NCI-H1930 (cell line): ENCODE data around the gene THADA.
A peak's percentile ranks its signal among the peaks of the same experiment; 100 is the strongest.
"Not testable (repeated sequence)": the region's sequence is repeated elsewhere in the genome, so short reads cannot be mapped to it uniquely, and the experiment has no call there.

ENCODE experiments used
- DNase-seq, 2 experiments: peaks; one replicate each; lab custom pipeline; 2025; lab: John Stamatoyannopoulos, UW

Gene THADA

DNA sequence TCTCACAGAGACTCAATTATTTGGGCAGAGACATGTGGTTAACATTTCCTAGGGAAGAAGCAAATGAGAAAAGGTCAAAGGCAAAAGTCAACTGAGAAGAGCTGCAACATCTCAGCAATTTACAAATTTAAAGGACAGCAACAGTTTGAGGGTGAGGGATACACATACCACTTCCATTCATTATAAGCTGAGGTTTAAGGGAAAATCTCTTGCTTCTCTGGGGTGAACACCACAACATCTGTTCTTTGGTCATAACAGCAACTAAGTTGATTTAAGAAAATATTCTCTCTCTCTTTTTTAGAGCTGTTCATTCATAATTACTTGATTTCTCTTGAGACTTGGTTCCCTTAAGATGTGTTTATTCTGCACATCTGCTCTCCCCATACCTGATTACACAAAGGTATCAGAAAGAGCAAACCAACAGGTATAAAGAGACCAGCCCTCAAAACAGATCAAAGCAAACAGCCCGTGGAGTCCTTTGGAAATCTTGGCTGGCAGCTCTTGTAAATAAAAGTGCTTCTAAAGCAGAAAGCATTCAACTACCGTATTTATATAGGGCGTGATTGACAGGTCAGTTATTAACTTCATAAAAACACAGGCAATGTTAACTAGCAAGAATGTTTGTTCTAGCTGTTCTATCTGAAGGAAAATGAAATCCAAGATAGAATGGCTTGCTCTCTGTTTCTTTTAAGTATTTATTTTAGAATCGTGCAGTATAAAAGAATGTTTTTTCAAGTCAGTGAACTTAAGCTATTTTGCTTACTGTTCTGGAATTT, 132.8 kb downstream of the THADA start:
- DNase-seq = peak; percentile 68 to 69

DNA sequence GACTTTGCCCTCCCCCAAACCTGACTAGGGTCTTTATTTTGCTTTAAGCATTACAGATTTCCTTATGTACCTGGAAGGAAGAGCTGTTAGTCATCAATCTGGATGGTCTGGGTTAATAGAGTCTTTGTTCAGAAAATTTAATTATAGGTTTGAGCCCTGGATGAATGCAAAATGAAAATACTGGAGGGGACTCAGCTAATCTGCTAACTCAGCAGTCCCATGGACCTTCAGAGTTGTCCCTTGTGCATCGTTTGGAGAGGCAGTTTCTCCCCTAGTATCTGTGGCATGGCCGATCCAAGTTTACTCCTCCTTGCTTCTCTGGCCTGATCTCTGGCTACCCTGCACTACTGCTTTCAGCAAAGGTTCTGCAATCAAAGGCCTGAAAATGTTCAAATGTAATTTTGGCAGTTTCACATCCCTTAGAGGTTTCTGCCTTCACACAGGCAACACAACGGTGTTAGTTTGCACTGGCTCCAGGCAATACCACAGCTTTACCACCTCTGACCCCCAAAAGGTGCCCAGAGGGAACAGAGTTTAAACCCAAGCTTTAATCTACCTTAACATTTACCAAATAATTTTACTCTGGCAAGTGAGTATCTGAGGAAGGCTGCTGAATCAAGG, 134.3 kb downstream of the THADA start:
- no peak for DNase-seq

GRCh38 chr2:43460611-43461365, 135.1 kb downstream of the THADA start:
- DNase-seq = no peak

- DNase-seq = no peak
These were observed 135.7 kb downstream of the THADA start for GRCh38 chr2:43460174-43460546.

GRCh38 chr2:43459446-43460173, 136.2 kb downstream of the THADA start:
- DNase-seq = no peak

DNA sequence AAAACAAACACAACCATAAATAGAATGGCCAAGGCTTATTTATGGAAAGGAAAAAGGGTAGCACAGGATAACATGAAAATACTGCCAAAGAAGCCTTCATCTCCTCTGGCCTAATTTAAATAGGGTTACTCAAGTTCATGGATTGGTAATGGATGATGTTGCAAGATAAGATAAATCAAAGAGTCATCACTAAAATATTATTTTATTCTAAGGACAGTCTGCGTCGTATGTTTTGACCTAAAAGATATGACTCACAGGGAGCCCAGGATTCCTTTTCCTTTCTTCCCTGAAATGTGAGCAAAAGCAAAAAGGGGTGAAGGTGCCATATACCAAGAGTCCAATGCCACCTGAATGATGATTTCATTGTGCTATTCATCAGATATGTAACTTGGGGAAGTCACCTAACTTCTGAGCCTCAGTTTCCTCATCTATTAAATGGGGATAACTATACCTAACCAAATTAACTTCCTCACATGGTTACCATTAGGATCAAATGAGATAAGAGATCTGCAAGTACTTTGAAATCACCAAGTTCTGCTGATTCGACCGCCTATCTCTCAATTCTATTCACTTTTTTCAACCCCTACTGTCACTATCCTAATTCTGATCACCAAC, 137.7 kb downstream of the THADA start:
- DNase-seq = no peak

- DNase-seq = no peak
These were observed 139.9 kb downstream of the THADA start for GRCh38 chr2:43455731-43456642.

- DNase-seq = no peak
These were observed 140.5 kb downstream of the THADA start for GRCh38 chr2:43455296-43455695.

DNA sequence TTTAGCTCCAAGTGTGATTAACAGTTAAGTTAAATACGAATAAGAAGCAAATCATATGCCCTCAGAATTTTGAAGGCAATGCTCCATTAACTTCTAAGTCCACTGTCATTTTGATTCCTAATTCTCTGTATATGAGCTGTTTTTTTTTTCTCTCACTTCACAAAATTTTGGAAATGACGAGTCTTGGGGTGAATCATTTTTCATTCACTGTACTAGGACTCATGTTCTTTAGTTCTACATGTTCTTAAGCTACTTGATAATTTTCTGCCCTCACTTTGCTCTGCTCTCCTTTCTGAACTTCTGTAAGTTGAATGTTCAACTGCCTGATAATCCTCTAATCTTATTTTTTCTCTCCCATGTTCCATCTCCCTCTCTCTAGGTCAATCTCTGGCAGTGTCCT, 141.0 kb downstream of the THADA start:
- no peak for DNase-seq

GRCh38 chr2:43453179-43454170, 142.4 kb downstream of the THADA start:
- DNase-seq = no peak

- DNase-seq = no peak
These were observed 143.5 kb downstream of the THADA start for GRCh38 chr2:43452318-43452731.

DNA sequence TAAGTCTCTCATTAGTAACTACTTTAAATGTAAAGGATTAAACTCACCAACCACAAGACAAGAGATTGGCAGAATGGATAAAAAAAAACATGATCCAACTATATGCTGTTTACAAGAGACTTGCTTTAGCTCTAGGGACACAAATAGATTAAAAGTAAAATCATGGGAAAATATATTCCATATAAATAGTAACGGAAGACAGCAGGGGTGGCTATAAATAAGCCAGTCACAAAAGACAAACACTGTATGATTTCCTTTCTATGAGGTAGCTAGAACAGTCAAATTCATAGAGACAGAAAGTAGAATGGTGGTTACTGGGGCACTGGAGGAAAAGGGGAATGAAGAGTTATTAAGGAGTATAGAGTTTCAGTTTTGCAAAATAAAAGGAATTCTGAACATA, 145.2 kb downstream of the THADA start:
- no peak for DNase-seq

DNA sequence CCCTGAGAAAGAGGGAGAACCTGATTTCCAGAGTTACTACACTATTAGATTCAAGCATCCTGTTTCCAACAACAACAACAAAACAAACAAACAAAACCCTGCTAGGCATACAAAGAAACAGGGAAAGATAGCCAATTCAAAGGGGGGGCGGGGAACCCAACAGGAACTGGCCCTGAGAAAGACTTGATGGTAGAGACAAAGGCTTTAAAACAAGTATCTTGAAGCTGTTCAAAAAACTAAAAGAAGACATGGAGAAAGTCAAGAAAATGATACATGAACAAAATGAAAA, 147.1 kb downstream of the THADA start:
- no peak for DNase-seq

GRCh38 chr2:43448011-43448821, 147.6 kb downstream of the THADA start:
- no peak for DNase-seq

- DNase-seq = not testable (repeated sequence)
These were observed 149.1 kb downstream of the THADA start for GRCh38 chr2:43446755-43447154.

GRCh38 chr2:43445781-43446180, 150.1 kb downstream of the THADA start:
- DNase-seq = no peak

DNA sequence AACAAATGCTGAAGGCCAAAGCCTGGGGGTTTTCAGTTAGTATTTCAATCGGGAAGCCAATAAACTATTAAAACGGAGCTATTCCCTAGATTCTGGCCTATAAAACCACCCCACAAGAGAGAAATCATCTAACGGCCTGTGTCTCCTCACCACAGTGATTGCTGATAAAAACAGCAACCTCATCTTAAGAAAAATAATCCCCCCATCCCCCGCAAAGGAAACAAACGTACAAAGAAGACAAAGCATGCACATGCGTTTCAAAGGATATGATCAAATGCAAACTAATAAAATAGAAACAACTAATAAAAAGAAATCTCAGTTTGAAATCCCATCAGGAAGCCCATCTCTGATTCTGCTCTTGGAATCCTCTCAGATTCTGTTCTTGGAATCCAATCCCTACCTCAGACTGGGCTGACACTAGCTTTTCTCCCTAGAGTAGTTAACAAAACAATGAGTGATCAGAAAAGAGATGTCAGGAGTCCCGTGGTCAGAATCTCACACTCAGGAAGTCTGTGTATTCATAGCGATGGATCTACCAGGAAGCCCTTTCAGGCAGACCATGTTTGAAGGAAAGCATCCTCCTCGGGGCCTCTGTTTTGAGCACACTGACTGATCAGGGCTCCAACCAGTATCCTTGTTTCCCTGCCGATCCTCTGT, 150.7 kb downstream of the THADA start:
- no peak for DNase-seq

DNA sequence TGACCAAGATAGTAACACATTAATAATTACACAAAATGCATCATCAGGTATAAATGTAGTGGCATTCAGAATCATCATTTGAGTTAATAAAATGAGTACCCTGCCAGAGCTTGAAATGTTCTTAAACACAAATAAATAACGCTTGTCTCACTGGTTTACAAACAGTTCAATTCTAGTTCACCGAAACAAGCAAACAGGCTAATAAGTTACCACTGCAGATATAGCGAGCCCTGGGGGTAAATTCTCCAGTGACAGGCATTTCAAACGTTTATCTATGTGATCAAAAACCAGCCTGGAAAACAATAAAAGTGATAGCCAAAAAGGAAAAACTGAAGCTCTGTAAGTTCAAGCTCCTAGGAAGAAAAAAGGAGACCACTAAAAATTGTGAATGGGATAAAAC, 152.6 kb downstream of the THADA start:
- no peak for DNase-seq
